ENCODE data around the gene EDIL3.

DNA sequence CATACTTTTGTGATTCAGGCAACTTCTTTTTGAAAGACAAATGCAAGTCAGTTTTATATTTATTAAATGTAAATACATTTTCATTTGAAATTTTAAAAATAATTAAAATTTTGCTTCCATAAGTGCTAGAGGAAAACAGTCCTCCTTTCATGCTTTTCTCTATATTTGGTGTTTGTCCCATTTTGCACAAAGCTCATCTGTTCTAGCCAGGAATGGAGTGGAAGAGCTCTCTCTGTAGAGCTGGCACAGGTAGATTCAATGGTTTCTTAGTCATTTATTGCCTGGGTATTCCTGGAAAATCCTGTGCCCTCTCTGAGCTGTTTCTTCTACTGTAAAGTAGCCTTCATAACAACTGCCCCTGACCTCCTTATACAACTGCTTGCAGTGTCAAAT lies 396.4 kb downstream of the EDIL3 start:
- no peak for TF ChIP-seq EZH2phosphoT487 (IDR thresholded peaks at IDR 0.05; ENCODE audit: low read length)
- TF ChIP-seq, protein P1, sequence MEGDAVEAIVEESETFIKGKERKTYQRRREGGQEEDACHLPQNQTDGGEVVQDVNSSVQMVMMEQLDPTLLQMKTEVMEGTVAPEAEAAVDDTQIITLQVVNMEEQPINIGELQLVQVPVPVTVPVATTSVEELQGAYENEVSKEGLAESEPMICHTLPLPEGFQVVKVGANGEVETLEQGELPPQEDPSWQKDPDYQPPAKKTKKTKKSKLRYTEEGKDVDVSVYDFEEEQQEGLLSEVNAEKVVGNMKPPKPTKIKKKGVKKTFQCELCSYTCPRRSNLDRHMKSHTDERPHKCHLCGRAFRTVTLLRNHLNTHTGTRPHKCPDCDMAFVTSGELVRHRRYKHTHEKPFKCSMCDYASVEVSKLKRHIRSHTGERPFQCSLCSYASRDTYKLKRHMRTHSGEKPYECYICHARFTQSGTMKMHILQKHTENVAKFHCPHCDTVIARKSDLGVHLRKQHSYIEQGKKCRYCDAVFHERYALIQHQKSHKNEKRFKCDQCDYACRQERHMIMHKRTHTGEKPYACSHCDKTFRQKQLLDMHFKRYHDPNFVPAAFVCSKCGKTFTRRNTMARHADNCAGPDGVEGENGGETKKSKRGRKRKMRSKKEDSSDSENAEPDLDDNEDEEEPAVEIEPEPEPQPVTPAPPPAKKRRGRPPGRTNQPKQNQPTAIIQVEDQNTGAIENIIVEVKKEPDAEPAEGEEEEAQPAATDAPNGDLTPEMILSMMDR (IDR thresholded peaks at IDR 0.05; ENCODE audit: low read length): no peak
